GM10266 (cell line): Measurements from ENCODE around the gene MBTD1.

Source experiments
- DNase-seq: peaks from one replicate; pipeline ENCODE4 v3.0.0; 2012; ENCODE audit errors: extremely low spot score
- TF ChIP-seq, protein P1 (sequence below): IDR thresholded peaks from 2 replicates; pipeline ENCODE4 v1.5.1; 2012; ENCODE audit warnings: mild to moderate bottlenecking, low read depth; ENCODE audit not compliant: control insufficient read depth, insufficient read depth; ENCODE audit errors: missing control alignments

The MBTD1 gene

DNA sequence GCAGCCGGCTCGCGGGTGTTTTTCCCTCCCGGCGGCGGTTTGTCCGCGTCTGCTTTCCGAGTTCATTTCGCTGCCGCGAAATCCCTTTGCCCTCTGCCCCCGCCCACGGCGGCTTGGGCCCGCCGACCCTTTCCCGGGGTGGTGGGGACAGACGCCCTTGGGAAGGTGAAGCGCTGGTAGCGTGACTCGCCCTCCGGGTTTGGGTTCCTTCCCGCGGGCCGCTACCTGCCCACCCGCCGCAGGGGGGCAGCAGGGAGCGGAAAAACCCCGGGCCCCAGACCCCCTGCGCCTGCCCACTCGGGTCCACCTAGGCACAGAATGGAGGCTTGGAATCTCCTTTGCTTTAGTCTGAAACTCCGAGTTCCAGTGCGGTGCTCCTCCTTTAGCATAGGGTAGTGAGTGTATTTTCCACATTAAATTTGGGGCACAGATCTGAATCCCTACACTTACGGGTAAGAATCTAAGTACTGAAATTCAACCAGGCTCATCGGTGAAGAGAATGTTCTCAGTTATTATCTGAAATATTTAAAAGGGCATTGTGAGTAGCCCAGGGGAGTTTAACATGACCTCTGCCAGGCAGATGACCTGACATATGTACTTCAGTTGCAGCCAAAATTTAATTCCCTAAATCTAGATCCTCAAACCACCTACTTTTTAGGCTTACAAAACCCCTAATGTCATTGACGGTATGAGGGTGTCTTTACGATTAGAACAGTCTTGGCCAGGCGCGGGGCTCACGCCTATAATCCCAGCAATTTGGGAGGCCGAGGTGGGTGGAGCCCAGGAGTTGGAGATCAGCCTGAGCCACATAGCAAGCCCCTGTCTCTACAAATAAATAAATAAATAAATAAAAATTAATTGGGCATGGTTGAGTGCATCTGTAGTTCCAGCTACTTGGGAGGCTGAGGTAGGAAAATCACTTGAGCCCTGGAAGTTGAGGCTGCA lies 92.6 kb downstream of the MBTD1 start:
- DNase-seq = peak; percentile 89
- TF ChIP-seq, protein P1, sequence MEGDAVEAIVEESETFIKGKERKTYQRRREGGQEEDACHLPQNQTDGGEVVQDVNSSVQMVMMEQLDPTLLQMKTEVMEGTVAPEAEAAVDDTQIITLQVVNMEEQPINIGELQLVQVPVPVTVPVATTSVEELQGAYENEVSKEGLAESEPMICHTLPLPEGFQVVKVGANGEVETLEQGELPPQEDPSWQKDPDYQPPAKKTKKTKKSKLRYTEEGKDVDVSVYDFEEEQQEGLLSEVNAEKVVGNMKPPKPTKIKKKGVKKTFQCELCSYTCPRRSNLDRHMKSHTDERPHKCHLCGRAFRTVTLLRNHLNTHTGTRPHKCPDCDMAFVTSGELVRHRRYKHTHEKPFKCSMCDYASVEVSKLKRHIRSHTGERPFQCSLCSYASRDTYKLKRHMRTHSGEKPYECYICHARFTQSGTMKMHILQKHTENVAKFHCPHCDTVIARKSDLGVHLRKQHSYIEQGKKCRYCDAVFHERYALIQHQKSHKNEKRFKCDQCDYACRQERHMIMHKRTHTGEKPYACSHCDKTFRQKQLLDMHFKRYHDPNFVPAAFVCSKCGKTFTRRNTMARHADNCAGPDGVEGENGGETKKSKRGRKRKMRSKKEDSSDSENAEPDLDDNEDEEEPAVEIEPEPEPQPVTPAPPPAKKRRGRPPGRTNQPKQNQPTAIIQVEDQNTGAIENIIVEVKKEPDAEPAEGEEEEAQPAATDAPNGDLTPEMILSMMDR = peak; percentile 76

DNA sequence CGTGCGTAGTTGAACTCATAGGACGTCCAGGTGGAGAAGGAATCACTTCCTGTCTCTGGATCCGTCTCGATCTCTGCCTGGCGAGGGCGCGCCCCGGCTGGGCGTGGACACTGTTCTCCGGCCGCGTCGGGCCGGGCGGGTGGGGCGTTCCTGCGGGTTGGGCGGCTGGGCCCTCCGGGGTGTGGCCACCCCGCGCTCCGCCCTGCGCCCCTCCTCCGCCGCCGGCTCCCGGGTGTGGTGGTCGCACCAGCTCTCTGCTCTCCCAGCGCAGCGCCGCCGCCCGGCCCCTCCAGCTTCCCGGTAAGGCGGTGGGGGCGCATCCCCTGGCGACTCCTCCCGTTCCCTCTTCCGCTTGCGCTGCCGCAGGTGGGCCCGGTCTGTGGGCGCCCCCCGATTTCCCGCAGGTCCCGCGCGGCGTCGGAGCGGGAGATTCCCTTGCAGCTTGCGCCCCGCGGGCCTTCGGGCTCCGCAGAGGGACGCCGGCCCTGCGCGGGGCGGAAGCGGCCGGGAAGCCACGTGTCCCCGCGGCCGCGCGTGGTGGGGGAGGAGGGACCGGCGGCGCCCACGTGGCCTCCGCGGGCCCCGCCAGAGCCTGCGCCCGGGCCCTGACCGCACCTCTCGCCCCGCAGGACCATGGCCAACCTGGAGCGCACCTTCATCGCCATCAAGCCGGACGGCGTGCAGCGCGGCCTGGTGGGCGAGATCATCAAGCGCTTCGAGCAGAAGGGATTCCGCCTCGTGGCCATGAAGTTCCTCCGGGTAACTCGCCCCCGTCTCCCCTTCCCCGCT lies 93.5 kb downstream of the MBTD1 start, which contains the start of gene NME2:
Gene NME2 (plus strand): TSS at position 214 of the 789 bp plus-strand sequence. CDS start 420 bp downstream, at position 634.
- DNase-seq = peak; percentile 96
- TF ChIP-seq, protein P1 = peak; percentile 17

DNA sequence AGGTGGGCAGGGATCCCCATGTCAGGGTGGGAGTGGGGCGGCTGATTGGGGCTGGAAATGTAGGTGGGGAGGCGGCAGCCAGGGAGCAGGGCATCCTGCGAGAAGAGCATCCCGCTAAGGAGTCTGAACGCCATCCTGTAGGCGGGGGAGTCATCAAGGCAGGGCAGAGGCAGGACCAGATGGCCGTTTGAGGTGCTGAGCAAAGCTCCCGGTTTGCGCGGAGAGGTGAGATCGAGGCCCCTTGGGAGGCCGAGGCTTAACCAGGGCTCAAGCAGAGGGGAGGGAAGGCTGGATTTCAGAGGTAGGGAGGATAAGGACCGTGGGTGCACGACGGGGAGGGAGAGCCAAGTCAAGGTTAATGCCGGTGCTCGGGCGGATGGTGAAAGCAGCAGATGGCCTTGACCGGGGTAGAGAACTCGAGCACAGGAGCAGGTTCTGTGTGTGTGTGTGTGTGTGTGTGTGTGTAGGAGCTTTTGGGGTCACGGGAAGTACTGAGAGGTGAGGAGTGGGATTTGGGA lies 94.1 kb downstream of the MBTD1 start:
- TF ChIP-seq, protein P1 = no peak
- peak; percentile 46 for DNase-seq

DNA sequence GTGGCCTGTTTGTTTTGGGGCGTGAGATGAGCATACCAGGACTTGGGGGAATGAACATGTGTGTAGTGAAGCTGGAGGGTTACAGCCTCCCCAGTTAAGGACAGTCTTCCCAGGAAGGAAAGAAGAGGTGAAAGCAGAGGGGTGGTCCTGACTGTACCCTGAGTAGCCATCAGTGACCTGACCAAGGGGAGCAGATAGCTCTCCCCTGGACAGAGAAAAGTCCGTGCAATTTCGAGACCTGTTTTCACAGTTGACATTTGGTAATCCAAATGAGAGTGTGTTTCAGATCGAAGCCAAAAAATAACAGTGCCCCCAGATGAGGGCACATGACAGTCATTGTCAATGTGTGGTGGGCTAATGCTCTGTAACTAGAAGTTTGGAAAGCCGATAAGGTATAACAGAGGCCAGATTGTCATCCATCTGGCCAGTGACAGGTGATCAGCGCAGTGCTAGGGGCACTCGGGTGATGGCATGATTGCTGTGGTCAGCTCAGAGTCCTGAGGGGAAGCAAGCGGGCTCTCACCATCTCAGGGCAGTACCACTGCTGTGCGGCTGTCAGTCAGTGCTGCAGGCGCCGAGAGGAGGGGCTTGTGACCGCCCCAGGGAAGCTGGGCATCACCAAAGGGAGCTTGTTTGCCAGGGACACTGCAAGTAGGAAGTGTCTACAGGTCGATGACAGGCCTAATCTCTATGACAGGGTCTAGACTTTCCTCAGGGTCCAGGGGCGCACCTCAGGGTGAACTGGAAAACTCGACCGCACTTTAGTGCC lies 94.8 kb downstream of the MBTD1 start:
- TF ChIP-seq, protein P1 = no peak
- peak; percentile 20 for DNase-seq

DNA sequence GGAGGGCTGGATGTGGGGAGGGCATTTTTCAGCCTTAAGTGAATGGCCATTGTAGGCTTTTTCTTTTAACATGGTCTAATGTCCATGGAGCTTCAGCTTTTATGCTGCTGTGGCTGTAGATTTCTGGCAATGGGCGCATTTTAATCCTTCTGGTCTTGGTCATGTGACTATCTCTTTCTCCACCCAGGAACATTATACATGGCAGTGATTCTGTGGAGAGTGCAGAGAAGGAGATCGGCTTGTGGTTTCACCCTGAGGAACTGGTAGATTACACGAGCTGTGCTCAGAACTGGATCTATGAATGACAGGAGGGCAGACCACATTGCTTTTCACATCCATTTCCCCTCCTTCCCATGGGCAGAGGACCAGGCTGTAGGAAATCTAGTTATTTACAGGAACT lies 98.3 kb downstream of the MBTD1 start:
- TF ChIP-seq, protein P1 = no peak
- no peak for DNase-seq

- DNase-seq = no peak
- TF ChIP-seq, protein P1 = no peak
Measured at GRCh38 chr17:51159604-51160003, 100.2 kb downstream of the MBTD1 start.
